SK-N-SH (cell line): ENCODE measurements around the gene ABHD11. TPM values are rescaled to one million over a fixed set of nuclear protein-coding genes. Genes with fewer than 3 reads are reported as not detected.

ENCODE experiments used
- CTCF ChIA-PET: fragments of 300-600, 350-600 bp; formaldehyde crosslinking; extraction: SDS; loops from one replicate; lab custom pipeline; 2021; lab: Yijun Ruan, JAX
- POLR2A ChIA-PET: fragments of 350-600 bp; sonication (Branson Sonifier 250); formaldehyde crosslinking; extraction: SDS; loops from one replicate; lab custom pipeline; 2020; ENCODE audit warnings: antibody characterized with exemption, inconsistent platforms; lab: Yijun Ruan, JAX
- DNase-seq: peaks from one replicate; pipeline ENCODE4 v3.0.0; 2012
- H2AFZ ChIP-seq: fragments of 200-600 bp; sonication (generic); 2 replicates; pipeline ENCODE4 v1.8.1; 2016; ENCODE audit warnings: antibody characterized with exemption, mild to moderate bottlenecking, low read depth
- H3F3A ChIP-seq: fragments of 200-600 bp; sonication (generic); replicated peaks from 2 replicates; pipeline ENCODE3; 2016; ENCODE audit warnings: antibody characterized with exemption, mild to moderate bottlenecking; ENCODE audit not compliant: insufficient read depth
- H3K27ac ChIP-seq, 2 experiments: fragments of 200-500 bp in 1 of 2; fragments of 200-600 bp in 1 of 2; sonication (Bioruptor generic) in 1 of 2; sonication (generic), shearing (Covaris generic) in 1 of 2; 2 replicates each; pipeline versions ENCODE4 v1.5.1 to v1.6.1; 2014 to 2016; ENCODE audit warnings: low read depth in 2 of 2, inconsistent platforms in 1 of 2, low read length in 1 of 2, mild to moderate bottlenecking in 1 of 2, mixed read lengths in 1 of 2
- H3K27me3 ChIP-seq: fragments of 200-600 bp; sonication (generic), shearing (Covaris generic); 2 replicates; pipeline ENCODE4 v1.6.1; 2016; ENCODE audit warnings: mixed run types; ENCODE audit not compliant: insufficient read depth
- H3K36me3 ChIP-seq, 2 experiments: fragments of 200-500 bp in 1 of 2; fragments of 200-600 bp in 1 of 2; sonication (Bioruptor generic) in 1 of 2; sonication (generic) in 1 of 2; replicated peaks in 1 of 2; 2 replicates each; pipeline versions ENCODE3 to v1.5.1; 2014 to 2016; ENCODE audit warnings: low read length in 1 of 2, mild to moderate bottlenecking in 1 of 2; ENCODE audit not compliant: insufficient read depth in 2 of 2, control insufficient read depth in 1 of 2
- H3K4me1 ChIP-seq, 2 experiments: fragments of 200-500 bp in 1 of 2; fragments of 200-600 bp in 1 of 2; sonication (Bioruptor generic) in 1 of 2; sonication (generic), shearing (Covaris generic) in 1 of 2; 2 replicates each; pipeline versions ENCODE4 v1.5.1 to v1.6.1; 2014 to 2016; ENCODE audit warnings: low read depth in 1 of 2, low read length in 1 of 2, mixed run types in 1 of 2; ENCODE audit not compliant: insufficient read depth in 2 of 2, control insufficient read depth in 1 of 2
- H3K4me2 ChIP-seq: fragments of 200-600 bp; sonication (generic), shearing (Covaris generic); 2 replicates; pipeline ENCODE4 v1.6.1; 2017; ENCODE audit warnings: mixed run types
- H3K4me3 ChIP-seq, 2 experiments: fragments of 200-500 bp in 1 of 2; fragments of 200-600 bp in 1 of 2; sonication (Bioruptor generic) in 1 of 2; sonication (generic), shearing (Covaris generic) in 1 of 2; 2 replicates each; pipeline versions ENCODE4 v1.5.1 to v1.8.1; 2014 to 2016; ENCODE audit warnings: low read depth in 2 of 2, inconsistent platforms in 1 of 2, low read length in 1 of 2, mild to moderate bottlenecking in 1 of 2, mixed read lengths in 1 of 2, moderate library complexity in 1 of 2
- H3K79me2 ChIP-seq: fragments of 200-600 bp; sonication (generic); 2 replicates; pipeline ENCODE4 v1.8.1; 2017; ENCODE audit warnings: mild to moderate bottlenecking; ENCODE audit not compliant: insufficient read depth
- H3K9ac ChIP-seq: fragments of 200-600 bp; sonication (generic); 2 replicates; pipeline ENCODE4 v1.6.1; 2017; ENCODE audit warnings: mixed run types
- H3K9me2 ChIP-seq: fragments of 200-600 bp; sonication (generic); 2 replicates; pipeline ENCODE4 v1.6.1; 2017; ENCODE audit warnings: mixed run types
- H3K9me3 ChIP-seq: fragments of 200-600 bp; sonication (generic); 2 replicates; pipeline ENCODE4 v1.6.1; 2017; ENCODE audit warnings: mixed run types, mild to moderate bottlenecking, moderate library complexity
- H4K20me1 ChIP-seq: fragments of 200-600 bp; sonication (generic); 2 replicates; pipeline ENCODE4 v1.6.1; 2017; ENCODE audit warnings: mild to moderate bottlenecking, mixed run types; ENCODE audit not compliant: insufficient read depth
- EP300 ChIP-seq, 2 experiments: IDR thresholded peaks; 2 replicates each; pipeline versions ENCODE4 v1.4.0 to v1.6.1; 2012; ENCODE audit warnings: borderline replicate concordance in 1 of 2, low read depth in 1 of 2, low read length in 1 of 2
- FOXJ3 ChIP-seq: sonication (generic); formaldehyde crosslinking; IDR thresholded peaks from 2 replicates; pipeline ENCODE4 v1.5.1; 2020; ENCODE audit warnings: mild to moderate bottlenecking, missing genetic modification reagents
- FOXM1 ChIP-seq: IDR thresholded peaks from 2 replicates; pipeline ENCODE4 v1.4.0; 2012; ENCODE audit warnings: low read depth, mild to moderate bottlenecking
- JUND ChIP-seq: IDR thresholded peaks from 2 replicates; pipeline ENCODE4 v1.4.0; 2012
- MAX ChIP-seq: IDR thresholded peaks from 2 replicates; pipeline ENCODE4 v1.4.0; 2012; ENCODE audit warnings: low read depth
- MEF2A ChIP-seq: IDR thresholded peaks from 2 replicates; pipeline ENCODE4 v1.4.0; 2012; ENCODE audit warnings: low read depth, borderline replicate concordance
- PBX3 ChIP-seq: IDR thresholded peaks from 2 replicates; pipeline ENCODE4; 2012
- RCOR1 ChIP-seq: fragments of 150-350 bp; IDR thresholded peaks from 2 replicates; pipeline ENCODE4 v1.6.1; 2017; ENCODE audit warnings: antibody characterized with exemption, low read length
- RXRA ChIP-seq: IDR thresholded peaks from 2 replicates; pipeline ENCODE4 v1.4.0; 2012; ENCODE audit warnings: low read depth, mild to moderate bottlenecking, borderline replicate concordance
- TAF1 ChIP-seq: IDR thresholded peaks from 2 replicates; pipeline ENCODE4 v1.6.1; 2012; ENCODE audit warnings: low read depth, mild to moderate bottlenecking, low read length, moderate library complexity, borderline replicate concordance
- TEAD4 ChIP-seq: IDR thresholded peaks from 2 replicates; pipeline ENCODE4 v1.4.0; 2012; ENCODE audit warnings: mild to moderate bottlenecking, borderline replicate concordance; ENCODE audit not compliant: insufficient read depth
- USF1 ChIP-seq: IDR thresholded peaks from 2 replicates; pipeline ENCODE4 v1.4.0; 2012; ENCODE audit warnings: low read depth, borderline replicate concordance
- YY1 ChIP-seq: IDR thresholded peaks from 2 replicates; pipeline ENCODE4 v1.4.0; 2012; ENCODE audit warnings: low read depth, mild to moderate bottlenecking
- WGBS: methylation state at CpG from one replicate; pipeline ENCODE4 v1.1.6; 2017; ENCODE audit warnings: low lambda C conversion rate; 5-methylcytosine and 5-hydroxymethylcytosine counted together
- polyA plus RNA-seq, 3 experiments: library from polyadenylated mRNA; depleted of rRNA; stranded (reverse); fragments of >200 nt; gene quantifications; 2 replicates each; pipeline ENCODE4 v1.2.3, GENCODE V29; 2012

ABHD11 gene
- polyA plus RNA-seq, 1 of the 3 experiments (the other 2 are of a cell fraction), result 29.9 TPM

GRCh38 chr7:73698410-73698809 lies 40.2 kb downstream of the ABHD11 start:
- CTCF ChIA-PET, result interaction anchor here (0.6 to 8.8 kb wide), 6 partner anchors 28 to 476 kb away, joined by 3 to 70 read pairs (median 4); partner anchors contain the start of genes EIF4H and VPS37D
- H2AFZ ChIP-seq, result no peak overlapping the region

GRCh38 chr7:73696372-73696771 lies 42.2 kb downstream of the ABHD11 start:
- DNase-seq, result no peak
- Histone ChIP-seq H3K27me3 (no peaks in the 10 kb centered on the region), H3K9me3 (no peaks in the 10 kb centered on the region), H3F3A (peaks cover 23% of the 10 kb centered on the region), H3K4me1 (no peaks in the 10 kb centered on the region), H4K20me1 (peaks cover 8% of the 10 kb centered on the region; the same call in 1 of the 2 replicates), H3K27ac (no peak overlapping the region), H3K36me3 (peaks cover 29 to 81% of the 10 kb centered on the region in 2 experiments), H3K9ac (no peak overlapping the region), H3K4me3 (no peak overlapping the region), H3K4me2 (no peak overlapping the region), H3K9me2 (no peaks in the 10 kb centered on the region), H2AFZ (no peak overlapping the region), H3K79me2 (no peaks in the 10 kb centered on the region)
- 92% methylated on average over 4 of the region's 4 CpGs for WGBS
- ChIA-PET POLR2A (interaction anchor here (0.8 kb wide), 1 partner anchor 15 kb away, joined by 3 read pairs; no protein-coding TSS in a partner anchor), CTCF (interaction anchor here (0.9 to 8.8 kb wide), 7 partner anchors 22 to 510 kb away, joined by 3 to 70 read pairs (median 3); partner anchors contain the start of gene VPS37D)
- TF ChIP-seq RXRA (no peak), MAX (no peak), JUND (no peak), YY1 (no peak), TEAD4 (no peak), EP300 (IDR thresholded peaks at IDR 0.05; ENCODE audit: borderline replicate concordance in 1 of 2, low read depth in 1 of 2, low read length in 1 of 2) (no peak), FOXJ3 (CRISPR knock-in tag) (no peak), TAF1 (no peak), USF1 (no peak), RCOR1 (no peak), PBX3 (no peak)

More at GRCh38 chr7:73698410-73698809, 40.2 kb downstream of the ABHD11 start:
- TF ChIP-seq MEF2A, result no peak
- no peak for TF ChIP-seq PBX3
- no peak for TF ChIP-seq YY1
- TF ChIP-seq FOXM1, result no peak
- TF ChIP-seq EP300 (IDR thresholded peaks at IDR 0.05; ENCODE audit: borderline replicate concordance in 1 of 2, low read depth in 1 of 2, low read length in 1 of 2), result no peak
- TF ChIP-seq USF1, result no peak
- no peak for TF ChIP-seq MAX
- no peak overlapping the region for H3K4me2 ChIP-seq
- H3F3A ChIP-seq, result peaks cover 29% of the 10 kb centered on the region
- H3K27ac ChIP-seq, result no peak overlapping the region; a peak in 1 of 4 replicates
- no peak overlapping the region for H3K9ac ChIP-seq
- peaks cover 7% of the 10 kb centered on the region; the same call in 1 of the 2 replicates for H3K79me2 ChIP-seq
- H3K9me3 ChIP-seq, result no peaks in the 10 kb centered on the region
- POLR2A ChIA-PET, result interaction anchor here (1.2 kb wide), 1 partner anchor 21 kb away, joined by 5 read pairs; the partner anchor contains the start of gene STX1A
- 94% methylated on average over 7 of the region's 7 CpGs for WGBS
- H4K20me1 ChIP-seq, result peaks cover 8% of the 10 kb centered on the region; the same call in 1 of the 2 replicates
- no peak overlapping the region for H3K4me3 ChIP-seq
- DNase-seq, result no peak
- H3K27me3 ChIP-seq, result no peaks in the 10 kb centered on the region
- H3K9me2 ChIP-seq, result no peaks in the 10 kb centered on the region
- peaks cover 34 to 78% of the 10 kb centered on the region in 2 experiments for H3K36me3 ChIP-seq
- no peaks in the 10 kb centered on the region for H3K4me1 ChIP-seq
